Right lobe of liver (tissue), 6 donors: ENCODE data around the gene HOMER1. TPM values are rescaled to one million over a fixed set of nuclear protein-coding genes. Genes with fewer than 3 reads are reported as not detected.
A peak's percentile ranks its signal among the peaks of the same experiment; 100 is the strongest.

Experiments
- ATAC-seq, 4 donors: fragments of 200-7000 bp; cut with Tn5 transposase; one replicate each; pipeline ENCODE4 v1.9.1; 2020; ENCODE audit warnings: mild to moderate bottlenecking in 4 of 4, moderate library complexity in 4 of 4
- DNase-seq, 3 donors: peaks; one replicate each; pipeline ENCODE4 v3.0.0-alpha.2; 2020
- H3K27ac ChIP-seq, 3 donors: fragments of 200-600 bp; one replicate each; pipeline ENCODE4 v1.8.0; 2022
- H3K27me3 ChIP-seq, 2 donors: fragments of 200-600 bp; one replicate each; pipeline ENCODE4 v1.8.0; 2022
- H3K36me3 ChIP-seq, 4 donors: fragments of 200-600 bp; sonication (generic) in 1 of 4; one replicate each; pipeline versions ENCODE4 v1.5.1 to v1.8.0; 2017 to 2022; ENCODE audit warnings: control low read depth in 1 of 4
- H3K4me1 ChIP-seq, 4 donors: fragments of 200-600 bp; sonication (generic) in 1 of 4; one replicate each; pipeline versions ENCODE4 v1.5.1 to v1.8.0; 2017 to 2022; ENCODE audit warnings: control low read depth in 1 of 4
- H3K4me3 ChIP-seq, 3 donors: fragments of 200-600 bp; one replicate each; pipeline ENCODE4 v1.8.0; 2022
- H3K9me3 ChIP-seq, 4 donors: fragments of 200-600 bp; sonication (generic) in 1 of 4; one replicate each; pipeline versions ENCODE4 v1.5.1 to v1.8.0; 2017 to 2022; ENCODE audit warnings: control low read depth in 1 of 4
- POLR2A ChIP-seq: fragments of 450-650 bp; IDR thresholded peaks from one replicate; pipeline ENCODE4 v1.6.1; 2017; ENCODE audit warnings: antibody characterized with exemption, mild to moderate bottlenecking
- WGBS: methylation state at CpG from one replicate; pipeline ENCODE4 v1.1.6; 2018; ENCODE audit warnings: low coverage, low lambda C conversion rate; ENCODE audit not compliant: insufficient coverage; ENCODE audit errors: missing lambda C conversion rate; 5-methylcytosine and 5-hydroxymethylcytosine counted together
- intact Hi-C, 2 donors: fragments of 100-400 bp; cut with DNase I; formaldehyde crosslinking; loops; one replicate each; pipeline versions ENCODE4 v1.11.2 to v1.14.1; 2022
- total RNA-seq, 6 experiments: library from RNA; depleted of rRNA in 2 of 6; stranded (reverse); fragments of >200 nt in 2 of 6; fragmentation: NEBNext Ultra II Directional in 3 of 6; extraction: Animal tissue kit (Norgen Biotek cat#: 25700) in 3 of 6; gene quantifications; one replicate each; pipeline versions ENCODE4 v1.1.0 to v1.2.4, GENCODE V29; 2016 to 2023
- TF ChIP-seq, protein P1 (sequence below), 4 donors: fragments of 200-600 bp in 3 of 4; fragments of 450-650 bp in 1 of 4; IDR thresholded peaks; one replicate each; pipeline versions ENCODE4 v1.5.1 to v1.8.0; 2016 to 2022; ENCODE audit warnings: antibody characterized with exemption in 4 of 4, mild to moderate bottlenecking in 2 of 4
- donor health status: DM: no; HTN: yes; CAD: no.
- donor health status: DM: no; HTN: no; CAD: no.
- donor health status: DM: no; HTN: no; CAD: no.
- donor health status: DM: no; HTN: yes; CAD: no.
- donor health status: DM: no; HTN: yes; CAD: no.

HOMER1 gene
- total RNA-seq, 6 experiments from 2014 or later: 0.26 to 1.7 (median 1.2) TPM

DNA sequence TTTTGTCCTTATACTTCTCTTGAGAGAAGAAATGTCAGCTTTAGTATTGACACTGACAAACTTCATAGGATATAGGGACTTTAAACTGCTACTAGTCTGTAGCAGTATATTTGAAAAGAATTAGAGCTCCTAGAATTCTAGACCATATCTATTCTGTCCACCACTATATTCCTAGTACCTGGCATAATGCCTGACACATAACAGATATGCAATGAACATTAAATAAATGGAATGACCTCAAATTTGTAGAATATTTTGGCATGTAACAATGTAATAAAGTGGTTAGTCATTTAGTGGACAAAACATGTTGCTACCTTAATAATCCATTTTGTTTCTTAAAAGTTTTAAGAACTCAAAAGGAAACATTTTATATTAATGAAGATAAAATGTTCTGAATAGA, 57.5 kb downstream of the HOMER1 start:
- TF ChIP-seq, protein P1, sequence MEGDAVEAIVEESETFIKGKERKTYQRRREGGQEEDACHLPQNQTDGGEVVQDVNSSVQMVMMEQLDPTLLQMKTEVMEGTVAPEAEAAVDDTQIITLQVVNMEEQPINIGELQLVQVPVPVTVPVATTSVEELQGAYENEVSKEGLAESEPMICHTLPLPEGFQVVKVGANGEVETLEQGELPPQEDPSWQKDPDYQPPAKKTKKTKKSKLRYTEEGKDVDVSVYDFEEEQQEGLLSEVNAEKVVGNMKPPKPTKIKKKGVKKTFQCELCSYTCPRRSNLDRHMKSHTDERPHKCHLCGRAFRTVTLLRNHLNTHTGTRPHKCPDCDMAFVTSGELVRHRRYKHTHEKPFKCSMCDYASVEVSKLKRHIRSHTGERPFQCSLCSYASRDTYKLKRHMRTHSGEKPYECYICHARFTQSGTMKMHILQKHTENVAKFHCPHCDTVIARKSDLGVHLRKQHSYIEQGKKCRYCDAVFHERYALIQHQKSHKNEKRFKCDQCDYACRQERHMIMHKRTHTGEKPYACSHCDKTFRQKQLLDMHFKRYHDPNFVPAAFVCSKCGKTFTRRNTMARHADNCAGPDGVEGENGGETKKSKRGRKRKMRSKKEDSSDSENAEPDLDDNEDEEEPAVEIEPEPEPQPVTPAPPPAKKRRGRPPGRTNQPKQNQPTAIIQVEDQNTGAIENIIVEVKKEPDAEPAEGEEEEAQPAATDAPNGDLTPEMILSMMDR (IDR thresholded peaks at IDR 0.05): no peak
- TF ChIP-seq POLR2A: no peak
- DNase-seq (no peak), ATAC-seq (no peak)
- no peak overlapping the region for H3K4me3 ChIP-seq
- intact Hi-C loops: no loop called here
- no peak overlapping the region for H3K27ac ChIP-seq
- no peaks in the 10 kb centered on the region for H3K27me3 ChIP-seq
- H3K4me1 ChIP-seq: no peaks in the 10 kb centered on the region
- no peaks in the 10 kb centered on the region for H3K9me3 ChIP-seq
- H3K36me3 ChIP-seq: no peaks in the 10 kb centered on the region

DNA sequence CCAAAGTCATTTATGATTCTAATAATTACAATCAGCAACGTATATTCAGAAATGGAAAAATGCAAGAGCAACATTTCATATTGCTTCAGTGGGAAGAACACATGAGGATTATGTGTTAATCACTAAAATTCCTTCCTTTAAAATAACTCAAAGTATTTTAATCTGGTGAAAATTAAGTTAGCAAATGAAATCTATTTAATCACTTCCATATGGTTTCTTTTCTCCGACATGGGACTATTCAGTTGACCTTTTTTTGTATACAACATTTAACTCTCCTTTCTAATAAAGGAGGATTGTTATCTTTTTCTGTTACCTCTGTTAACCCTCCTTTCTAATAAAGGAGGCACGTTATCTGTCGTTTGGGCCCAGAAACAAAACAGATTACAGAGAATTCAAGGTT, 59.9 kb downstream of the HOMER1 start:
- Histone ChIP-seq H3K4me3 (no peak overlapping the region), H3K9me3 (no peaks in the 10 kb centered on the region), H3K36me3 (no peaks in the 10 kb centered on the region), H3K27ac (no peak overlapping the region), H3K27me3 (no peaks in the 10 kb centered on the region), H3K4me1 (no peaks in the 10 kb centered on the region)
- ATAC-seq: no peak
- 85% methylated on average over 4 of the region's 4 CpGs for WGBS
- no peak for DNase-seq
- intact Hi-C loops: no loop called here
- TF ChIP-seq POLR2A: no peak
- TF ChIP-seq, protein P1 (IDR thresholded peaks at IDR 0.05): no peak

DNA sequence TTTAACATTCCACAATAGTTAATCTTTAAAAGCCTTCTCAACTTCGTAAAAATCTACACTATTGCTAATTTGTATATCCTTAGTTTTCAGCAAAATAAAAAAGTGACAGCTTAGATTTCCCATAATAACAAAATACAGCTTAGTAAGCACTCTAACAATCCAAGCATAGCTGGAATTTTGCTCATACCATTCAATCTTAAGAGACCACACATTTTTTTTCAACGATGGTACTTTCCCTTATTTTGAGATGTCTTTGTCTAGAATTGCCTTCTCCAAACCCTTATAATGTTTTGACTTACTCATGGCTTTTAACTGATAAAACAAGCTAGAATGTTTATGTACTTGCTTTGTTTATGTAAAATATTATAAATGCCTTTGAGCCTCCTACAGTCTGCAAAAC, 65.6 kb downstream of the HOMER1 start:
- no peaks in the 10 kb centered on the region for H3K9me3 ChIP-seq
- no peaks in the 10 kb centered on the region for H3K4me1 ChIP-seq
- H3K36me3 ChIP-seq: no peaks in the 10 kb centered on the region
- no peak for ATAC-seq
- TF ChIP-seq, protein P1 (IDR thresholded peaks at IDR 0.05): no peak
- TF ChIP-seq POLR2A: no peak
- H3K4me3 ChIP-seq: no peak overlapping the region
- no peak for DNase-seq
- H3K27me3 ChIP-seq: no peaks in the 10 kb centered on the region
- 75% methylated on average over 2 of the region's 2 CpGs for WGBS
- intact Hi-C loops: no loop called here
- no peak overlapping the region for H3K27ac ChIP-seq

DNA sequence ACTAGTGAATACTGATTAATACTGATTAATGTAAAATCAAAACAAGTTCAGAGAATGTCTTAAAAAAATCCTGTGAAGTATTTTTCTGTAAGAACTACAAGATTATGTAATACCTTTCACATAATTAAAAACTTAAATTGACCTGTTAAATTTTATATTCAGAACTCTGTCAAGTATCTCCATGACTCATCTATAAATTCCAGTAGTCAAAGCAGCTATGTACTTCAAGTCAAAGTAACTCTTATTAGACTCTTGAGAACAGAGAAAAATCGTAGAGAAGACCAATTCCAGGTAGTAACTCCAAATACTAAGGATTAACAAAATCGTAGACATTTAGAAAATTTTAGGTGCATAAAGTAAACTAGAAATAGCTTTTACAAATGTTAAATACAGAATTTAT, 77.1 kb downstream of the HOMER1 start:
- Histone ChIP-seq H3K9me3 (no peaks in the 10 kb centered on the region), H3K4me1 (no peaks in the 10 kb centered on the region), H3K36me3 (no peaks in the 10 kb centered on the region), H3K4me3 (no peak overlapping the region), H3K27me3 (no peaks in the 10 kb centered on the region), H3K27ac (no peak overlapping the region)
- WGBS: 65% methylated on average over 2 of the region's 2 CpGs
- TF ChIP-seq, protein P1 (IDR thresholded peaks at IDR 0.05): no peak
- no peak for TF ChIP-seq POLR2A
- DNase-seq (no peak), ATAC-seq (no peak)
- intact Hi-C loops: no loop called here

DNA sequence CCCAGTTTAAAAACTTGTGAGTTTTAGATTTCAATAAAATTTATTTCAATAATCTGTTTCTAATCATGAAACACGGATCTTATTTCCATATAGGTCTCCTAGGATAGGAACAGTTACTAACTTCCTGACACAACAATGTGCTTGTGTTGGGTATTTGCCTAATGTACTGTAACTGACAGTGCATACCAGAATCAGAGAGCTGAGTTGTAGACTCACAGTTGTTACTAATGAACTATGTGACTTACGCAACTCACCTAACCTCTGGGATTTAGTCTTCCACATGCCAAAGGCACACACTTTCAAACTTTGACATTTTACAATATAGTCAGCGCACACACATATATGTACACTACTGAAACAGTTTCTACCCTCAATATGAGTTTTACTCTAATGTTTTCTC, 77.7 kb downstream of the HOMER1 start:
- Histone ChIP-seq H3K9me3 (no peaks in the 10 kb centered on the region), H3K36me3 (no peaks in the 10 kb centered on the region), H3K27me3 (no peaks in the 10 kb centered on the region), H3K4me1 (no peaks in the 10 kb centered on the region), H3K4me3 (no peak overlapping the region), H3K27ac (no peak overlapping the region)
- intact Hi-C loops: no loop called here
- ATAC-seq: peak in 3 of 4 donors; percentile 56 to 66 (median 65)
- no peak for DNase-seq
- 62% methylated on average over 2 of the region's 3 CpGs for WGBS
- no peak for TF ChIP-seq POLR2A
- TF ChIP-seq, protein P1 (IDR thresholded peaks at IDR 0.05): no peak
